Measurements from ENCODE around the gene ZNF132. TPM values are rescaled to one million over a fixed set of nuclear protein-coding genes. Genes with fewer than 3 reads are reported as not detected.
"Not testable (repeated sequence)": the region's sequence is repeated elsewhere in the genome, so short reads cannot be mapped to it uniquely, and the experiment has no call there.

ZNF132 gene
- total RNA-seq (ENCODE audit: low replicate concordance): 1.0 and 1.4 TPM in 2 replicates

DNA sequence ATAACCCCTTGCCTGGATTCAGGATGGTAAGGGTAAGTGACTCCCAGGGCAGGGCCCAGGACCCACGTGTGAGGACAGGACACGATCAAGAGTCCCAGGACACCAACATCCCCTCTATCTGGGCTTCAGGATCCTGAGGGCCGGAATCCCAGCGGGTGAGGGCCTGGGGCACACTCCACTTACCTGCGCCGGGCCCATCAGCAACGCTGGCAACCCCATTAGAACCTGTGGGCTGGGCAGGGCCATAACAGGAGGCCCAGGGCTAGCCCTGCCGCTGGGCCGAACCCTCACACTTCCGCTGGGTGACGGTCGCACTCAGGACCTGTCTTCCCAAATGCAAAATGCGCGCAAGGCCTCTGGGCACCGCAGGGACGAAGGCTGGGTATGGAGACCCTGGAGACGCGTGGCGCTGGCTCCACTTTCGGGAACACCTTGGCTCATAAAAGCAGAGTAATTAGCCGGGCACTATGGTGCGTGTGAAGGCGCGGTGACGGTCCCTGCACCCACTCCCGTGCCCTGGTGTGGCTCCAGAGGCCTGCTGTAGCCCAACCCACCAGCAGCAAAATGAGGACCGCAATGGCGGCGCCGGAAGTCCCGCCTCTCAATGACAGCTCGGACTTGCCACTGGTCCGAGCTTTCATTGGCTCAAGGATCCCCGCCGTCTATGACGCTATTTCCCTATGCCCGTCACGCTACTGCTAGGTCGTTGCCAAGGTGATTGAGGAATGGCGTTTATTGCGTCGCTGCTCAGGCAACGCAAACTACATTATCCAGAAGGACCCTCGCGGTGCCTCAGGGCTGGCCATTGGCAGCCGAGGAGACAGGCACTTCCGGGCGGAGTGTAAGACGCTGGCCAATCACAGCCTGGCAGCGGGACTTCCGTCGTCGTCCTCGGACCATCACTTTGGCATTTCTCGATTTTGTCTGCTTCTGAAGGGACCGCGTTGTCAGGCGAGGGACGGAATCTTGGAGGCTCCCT lies at the start of gene ZNF132:
Gene ZNF132 (minus strand): TSS at position 578 of the 979 bp plus-strand sequence. CDS start 332 bp downstream, at position 246.
- Histone ChIP-seq H3K36me3 (no peaks in the 10 kb centered on the region), H3K27me3 (peaks cover 16% of the 10 kb centered on the region), H3F3A (ENCODE audit: low read depth) (no peaks in the 10 kb centered on the region), H3K4me3 (peak within 1 kb of the TSS; percentile 37), H3K27ac (no peak within 1 kb of the TSS), H4K20me1 (ENCODE audit: low read depth) (no peaks in the 10 kb centered on the region), H3K9ac (no peak within 1 kb of the TSS), H3K4me2 (peak within 1 kb of the TSS; percentile 60), H2AFZ (replicated peaks) (peak within 1 kb of the TSS; percentile 26), H3K9me3 (ENCODE audit: low read depth) (peaks cover 7% of the 10 kb centered on the region), H3K4me1 (no peaks in the 10 kb centered on the region), H3K79me2 (ENCODE audit: low read depth) (no peaks in the 10 kb centered on the region)
- peak within 1 kb of the TSS; percentile 90 for H3K27ac Mint-ChIP-seq
- peak; percentile 85 for DNase-seq (ENCODE audit: low spot score)
- peaks cover 9% of the 10 kb centered on the region for H3K4me1 Mint-ChIP-seq
- H3K4me3 Mint-ChIP-seq: peak within 1 kb of the TSS; percentile 86
- peaks cover 40% of the 10 kb centered on the region for H3K36me3 Mint-ChIP-seq
- H3K9me3 Mint-ChIP-seq: peaks cover 51% of the 10 kb centered on the region
- TF ChIP-seq EZH2phosphoT487 (IDR thresholded peaks at IDR 0.05): no peak
- TF ChIP-seq EZH2 (IDR thresholded peaks at IDR 0.05): no peak
- TF ChIP-seq, protein P1, sequence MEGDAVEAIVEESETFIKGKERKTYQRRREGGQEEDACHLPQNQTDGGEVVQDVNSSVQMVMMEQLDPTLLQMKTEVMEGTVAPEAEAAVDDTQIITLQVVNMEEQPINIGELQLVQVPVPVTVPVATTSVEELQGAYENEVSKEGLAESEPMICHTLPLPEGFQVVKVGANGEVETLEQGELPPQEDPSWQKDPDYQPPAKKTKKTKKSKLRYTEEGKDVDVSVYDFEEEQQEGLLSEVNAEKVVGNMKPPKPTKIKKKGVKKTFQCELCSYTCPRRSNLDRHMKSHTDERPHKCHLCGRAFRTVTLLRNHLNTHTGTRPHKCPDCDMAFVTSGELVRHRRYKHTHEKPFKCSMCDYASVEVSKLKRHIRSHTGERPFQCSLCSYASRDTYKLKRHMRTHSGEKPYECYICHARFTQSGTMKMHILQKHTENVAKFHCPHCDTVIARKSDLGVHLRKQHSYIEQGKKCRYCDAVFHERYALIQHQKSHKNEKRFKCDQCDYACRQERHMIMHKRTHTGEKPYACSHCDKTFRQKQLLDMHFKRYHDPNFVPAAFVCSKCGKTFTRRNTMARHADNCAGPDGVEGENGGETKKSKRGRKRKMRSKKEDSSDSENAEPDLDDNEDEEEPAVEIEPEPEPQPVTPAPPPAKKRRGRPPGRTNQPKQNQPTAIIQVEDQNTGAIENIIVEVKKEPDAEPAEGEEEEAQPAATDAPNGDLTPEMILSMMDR (IDR thresholded peaks at IDR 0.05): no peak
- H3K27me3 Mint-ChIP-seq (ENCODE audit: insufficient read depth, low read depth): peaks cover 4% of the 10 kb centered on the region

DNA sequence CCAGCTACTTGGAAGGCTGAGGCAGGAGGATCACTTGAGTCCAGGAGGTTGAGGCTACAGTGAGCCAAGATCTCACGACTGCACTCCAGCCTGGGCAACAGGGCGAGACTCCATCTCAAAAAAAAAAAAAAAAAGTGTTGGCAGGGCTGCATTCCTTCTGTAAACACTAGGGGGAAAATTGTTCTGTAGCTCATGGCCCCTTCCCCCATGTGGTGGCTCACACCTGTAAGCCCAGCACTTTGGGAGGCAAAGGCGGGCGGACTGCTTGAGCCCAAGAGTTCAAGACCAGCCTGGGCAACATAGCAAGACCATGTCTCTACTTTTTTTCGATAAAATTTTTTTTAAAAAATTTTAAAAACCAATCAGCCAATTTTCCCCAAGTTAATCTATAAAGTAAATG lies 44.4 kb upstream of the ZNF132 start:
- not testable (repeated sequence) for H3K4me2 ChIP-seq; H3K36me3 Mint-ChIP-seq; H3K27me3 ChIP-seq; H4K20me1 ChIP-seq (ENCODE audit: low read depth); H3K9ac ChIP-seq; H3K27ac ChIP-seq; H3K9me3 ChIP-seq (ENCODE audit: low read depth); H2AFZ ChIP-seq (replicated peaks); H3K4me1 Mint-ChIP-seq; H3K4me3 Mint-ChIP-seq; H3F3A ChIP-seq (ENCODE audit: low read depth); DNase-seq (ENCODE audit: low spot score); H3K4me3 ChIP-seq; H3K79me2 ChIP-seq (ENCODE audit: low read depth); H3K4me1 ChIP-seq; H3K27ac Mint-ChIP-seq; H3K9me3 Mint-ChIP-seq; H3K27me3 Mint-ChIP-seq (ENCODE audit: insufficient read depth, low read depth); H3K36me3 ChIP-seq
- TF ChIP-seq, protein P1 (IDR thresholded peaks at IDR 0.05): peak; percentile 6

DNA sequence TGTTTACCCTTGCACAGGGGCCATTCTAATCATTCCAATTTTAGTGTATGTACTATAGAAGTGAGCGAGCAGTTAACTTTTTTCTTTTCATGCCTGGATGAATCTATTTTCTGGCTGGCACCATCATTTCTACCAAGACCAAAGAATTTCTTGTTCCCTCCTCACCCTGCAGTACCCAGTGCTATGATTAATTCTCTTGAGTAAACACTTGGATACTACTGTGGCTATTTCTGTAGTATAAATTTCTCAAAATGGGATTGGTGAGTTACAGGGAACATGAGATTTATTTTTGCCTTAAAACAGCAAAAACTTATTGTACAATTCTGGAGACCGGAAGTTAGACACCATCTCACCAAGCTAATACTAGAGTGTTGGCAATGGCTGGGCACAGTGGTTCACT lies 43.8 kb upstream of the ZNF132 start:
- Mint-ChIP-seq H3K36me3 (peaks cover 8% of the 10 kb centered on the region), H3K9me3 (no peaks in the 10 kb centered on the region), H3K4me1 (no peaks in the 10 kb centered on the region), H3K4me3 (no peak overlapping the region), H3K27ac (no peak overlapping the region), H3K27me3 (ENCODE audit: insufficient read depth, low read depth) (peaks cover 2% of the 10 kb centered on the region)
- Histone ChIP-seq H3K27ac (no peak overlapping the region), H3F3A (ENCODE audit: low read depth) (no peaks in the 10 kb centered on the region), H4K20me1 (ENCODE audit: low read depth) (no peaks in the 10 kb centered on the region), H3K36me3 (no peaks in the 10 kb centered on the region), H3K4me2 (no peak overlapping the region), H3K27me3 (no peaks in the 10 kb centered on the region), H2AFZ (replicated peaks) (no peak overlapping the region), H3K4me3 (no peak overlapping the region), H3K4me1 (no peaks in the 10 kb centered on the region), H3K79me2 (ENCODE audit: low read depth) (no peaks in the 10 kb centered on the region), H3K9me3 (ENCODE audit: low read depth) (no peaks in the 10 kb centered on the region), H3K9ac (no peak overlapping the region)
- DNase-seq (ENCODE audit: low spot score): no peak
- TF ChIP-seq EZH2phosphoT487 (IDR thresholded peaks at IDR 0.05): no peak
- no peak for TF ChIP-seq EZH2 (IDR thresholded peaks at IDR 0.05)
- TF ChIP-seq, protein P1 (IDR thresholded peaks at IDR 0.05): no peak

Measured in neural progenitor cell (in vitro differentiated cells).